H9 (cell line): ENCODE measurements around the gene SERPINB10. TPM values are rescaled to one million over a fixed set of nuclear protein-coding genes. Genes with fewer than 3 reads are reported as not detected.

Experiments
- DNase-seq: peaks from one replicate; pipeline ENCODE4 v3.0.0-alpha.2; 2017
- H2AFZ ChIP-seq: one replicate; pipeline ENCODE4 v1.6.1; 2013; ENCODE audit warnings: mild to moderate bottlenecking, low read length, control low read depth, moderate library complexity
- H2AK5ac ChIP-seq: 2 replicates; pipeline ENCODE4 v1.6.1; 2013; ENCODE audit warnings: low read length, control low read depth, mixed read lengths; ENCODE audit not compliant: insufficient read length
- H2BK120ac ChIP-seq: one replicate; pipeline ENCODE4 v1.6.1; 2013; ENCODE audit warnings: low read depth, mild to moderate bottlenecking, low read length, control low read depth, inconsistent platforms; ENCODE audit not compliant: poor library complexity, severe bottlenecking
- H2BK12ac ChIP-seq: 2 replicates; pipeline ENCODE4 v1.6.1; 2013; ENCODE audit warnings: low read length, control low read depth, mixed read lengths, low read depth; ENCODE audit not compliant: insufficient read length
- H2BK15ac ChIP-seq: 2 replicates; pipeline ENCODE4 v1.6.1; 2013; ENCODE audit warnings: low read depth, low read length, control low read depth
- H2BK20ac ChIP-seq: one replicate; pipeline ENCODE4 v1.6.1; 2013; ENCODE audit warnings: low read depth, mild to moderate bottlenecking, low read length, control low read depth, inconsistent platforms; ENCODE audit not compliant: poor library complexity, severe bottlenecking
- H2BK5ac ChIP-seq: 2 replicates; pipeline ENCODE4 v1.6.1; 2013; ENCODE audit warnings: low read length, control low read depth, mixed read lengths; ENCODE audit not compliant: insufficient read length
- H3K14ac ChIP-seq: 2 replicates; pipeline ENCODE4 v1.6.1; 2013; ENCODE audit warnings: low read length, control low read depth; ENCODE audit not compliant: insufficient read depth
- H3K18ac ChIP-seq: 2 replicates; pipeline ENCODE4 v1.6.1; 2013; ENCODE audit warnings: low read depth, mild to moderate bottlenecking, mixed read lengths, low read length, control low read depth; ENCODE audit not compliant: insufficient read length
- H3K23ac ChIP-seq: 2 replicates; pipeline ENCODE4 v1.6.1; 2013; ENCODE audit warnings: low read length, control low read depth, mixed read lengths, low read depth; ENCODE audit not compliant: insufficient read length
- H3K23me2 ChIP-seq: 2 replicates; pipeline ENCODE4 v1.6.1; 2013; ENCODE audit warnings: low read depth, mild to moderate bottlenecking, mixed read lengths, low read length, control low read depth; ENCODE audit not compliant: insufficient read length, poor library complexity, severe bottlenecking
- H3K27ac ChIP-seq: 2 replicates; pipeline ENCODE4 v1.5.1; 2013; ENCODE audit warnings: low read length, control low read depth, mixed read lengths, low read depth; ENCODE audit not compliant: insufficient read length
- H3K27me3 ChIP-seq: 2 replicates; pipeline ENCODE4 v1.6.1; 2013; ENCODE audit warnings: low read length, control low read depth, inconsistent platforms; ENCODE audit not compliant: insufficient read depth
- H3K4ac ChIP-seq: 2 replicates; pipeline ENCODE4 v1.6.1; 2013; ENCODE audit warnings: low read depth, mild to moderate bottlenecking, control low read depth, inconsistent platforms, low read length, moderate library complexity
- H3K4me1 ChIP-seq: 2 replicates; pipeline ENCODE4 v1.6.1; 2013; ENCODE audit warnings: low read length, control low read depth, inconsistent platforms; ENCODE audit not compliant: insufficient read depth
- H3K4me2 ChIP-seq: 2 replicates; pipeline ENCODE4 v1.6.1; 2013; ENCODE audit warnings: low read length, control low read depth, mixed read lengths; ENCODE audit not compliant: insufficient read length, insufficient read depth
- H3K56ac ChIP-seq: 2 replicates; pipeline ENCODE4 v1.6.1; 2013; ENCODE audit warnings: low read depth, mild to moderate bottlenecking, mixed read lengths, low read length, control low read depth; ENCODE audit not compliant: insufficient read length
- H3K79me1 ChIP-seq: 2 replicates; pipeline ENCODE4 v1.6.1; 2013; ENCODE audit warnings: low read depth, mild to moderate bottlenecking, moderate library complexity, low read length, control low read depth, inconsistent platforms; ENCODE audit not compliant: insufficient read depth, poor library complexity, severe bottlenecking
- H3K79me2 ChIP-seq: 2 replicates; pipeline ENCODE4 v1.6.1; 2013; ENCODE audit warnings: low read length, control low read depth, inconsistent platforms; ENCODE audit not compliant: insufficient read depth
- H3K9ac ChIP-seq: 2 replicates; pipeline ENCODE4 v1.6.1; 2013; ENCODE audit warnings: low read length, control low read depth, mixed read lengths; ENCODE audit not compliant: insufficient read length; ENCODE audit errors: extremely low read depth
- H3K9me3 ChIP-seq: one replicate; pipeline ENCODE4 v1.6.1; 2013; ENCODE audit warnings: low read depth, low read length, inconsistent platforms; ENCODE audit not compliant: control insufficient read depth
- H3T11ph ChIP-seq: one replicate; pipeline ENCODE4 v1.6.1; 2013; ENCODE audit warnings: mild to moderate bottlenecking, low read length, control low read depth, inconsistent platforms
- H4K20me1 ChIP-seq: one replicate; pipeline ENCODE4 v1.6.1; 2013; ENCODE audit not compliant: control insufficient read depth, insufficient read length, insufficient read depth
- H4K5ac ChIP-seq: 2 replicates; pipeline ENCODE4 v1.6.1; 2013; ENCODE audit warnings: low read depth, mild to moderate bottlenecking, mixed read lengths, low read length, control low read depth; ENCODE audit not compliant: insufficient read length
- H4K8ac ChIP-seq: replicated peaks from 2 replicates; pipeline ENCODE4 v1.6.1; 2013; ENCODE audit warnings: low read length, control low read depth, mixed read lengths, low read depth; ENCODE audit not compliant: insufficient read length
- H4K91ac ChIP-seq: 2 replicates; pipeline ENCODE4 v1.6.1; 2013; ENCODE audit warnings: low read depth, mild to moderate bottlenecking, moderate library complexity, mixed read lengths, low read length, control low read depth; ENCODE audit not compliant: insufficient read length
- H3K27ac Mint-ChIP-seq, 3 experiments: 2 replicates in 2 of 3; 3 replicates in 1 of 3; pipeline ENCODE4 v1.8.0; 2020 to 2021; ENCODE audit warnings: mixed read lengths in 3 of 3, mild to moderate bottlenecking in 1 of 3, moderate library complexity in 1 of 3
- H3K27me3 Mint-ChIP-seq: 2 replicates; pipeline ENCODE4 v1.8.0; 2021; ENCODE audit warnings: low read depth, mild to moderate bottlenecking, moderate library complexity, mixed read lengths
- H3K36me3 Mint-ChIP-seq, 3 experiments: 2 replicates in 2 of 3; 3 replicates in 1 of 3; pipeline ENCODE4 v1.8.0; 2020 to 2021; ENCODE audit warnings: low read depth in 3 of 3, mixed read lengths in 3 of 3; ENCODE audit not compliant: insufficient read depth in 1 of 3
- H3K4me1 Mint-ChIP-seq, 2 experiments: 2 replicates each; pipeline ENCODE4 v1.8.0; 2020; ENCODE audit warnings: mixed read lengths in 2 of 2
- H3K4me3 Mint-ChIP-seq, 2 experiments: 2 replicates in 1 of 2; 3 replicates in 1 of 2; pipeline ENCODE4 v1.8.0; 2020 to 2021; ENCODE audit warnings: mild to moderate bottlenecking in 2 of 2, mixed read lengths in 2 of 2, moderate library complexity in 1 of 2
- H3K9me3 Mint-ChIP-seq, 2 experiments: 2 replicates in 1 of 2; 3 replicates in 1 of 2; pipeline ENCODE4 v1.8.0; 2020; ENCODE audit warnings: mild to moderate bottlenecking in 2 of 2, mixed read lengths in 2 of 2, moderate library complexity in 1 of 2
- CTCF ChIP-seq: fragments of 200-600 bp; sonication (generic); conservative IDR thresholded peaks from 3 replicates; pipeline ENCODE4 v1.8.0; 2021; ENCODE audit warnings: antibody characterized with exemption, mild to moderate bottlenecking
- WGBS: extraction: QIAGEN DNeasy Blood & Tissue Kit; methylation state at CpG from one replicate; pipeline ENCODE4 v1.1.7; 2013; ENCODE audit warnings: missing lambda C conversion rate, low lambda C conversion rate, mixed read lengths; ENCODE audit not compliant: insufficient read length; ENCODE audit errors: extremely low coverage; 5-methylcytosine and 5-hydroxymethylcytosine counted together
- total RNA-seq: library from RNA; stranded (reverse); gene quantifications from 2 replicates; pipeline ENCODE4 v1.2.1, GENCODE V29; 2021

Gene SERPINB10
- total RNA-seq, 1 experiment from 2014 or later, result not detected

GRCh38 chr18:63906056-63906455 is 1.7 kb upstream of the SERPINB10 start:
- no peak overlapping the region for H2BK20ac ChIP-seq
- no peaks in the 10 kb centered on the region for H3K23me2 ChIP-seq
- no peak overlapping the region for H2AFZ ChIP-seq
- no peak for DNase-seq
- H4K8ac ChIP-seq, result no peak overlapping the region
- no peaks in the 10 kb centered on the region for H4K20me1 ChIP-seq
- Mint-ChIP-seq H3K4me1 (peaks cover 7 to 11% of the 10 kb centered on the region in 2 experiments), H3K27me3 (peaks cover 1% of the 10 kb centered on the region; the same call in 1 of the 2 replicates), H3K27ac (no peak overlapping the region), H3K36me3 (peaks cover 0 to 8% (median 0%) of the 10 kb centered on the region in 3 experiments; a peak in 4 of 7 replicates), H3K4me3 (no peak overlapping the region), H3K9me3 (peaks cover 0 to 11% of the 10 kb centered on the region in 2 experiments; a peak in 4 of 5 replicates)
- WGBS, result no CpG with 5 or more reads among the region's 1 CpG
- H3K9me3 ChIP-seq, result no peaks in the 10 kb centered on the region
- no peak overlapping the region for H2BK120ac ChIP-seq
- H3K79me2 ChIP-seq, result no peaks in the 10 kb centered on the region
- no peak overlapping the region for H2BK5ac ChIP-seq
- H3K4me2 ChIP-seq, result no peak overlapping the region
- H2BK12ac ChIP-seq, result no peak overlapping the region
- no peak overlapping the region for H3K14ac ChIP-seq
- H3K56ac ChIP-seq, result no peak overlapping the region
- no peak overlapping the region for H3T11ph ChIP-seq
- H4K91ac ChIP-seq, result no peak overlapping the region
- H3K27me3 ChIP-seq, result no peaks in the 10 kb centered on the region
- no peak overlapping the region for H3K23ac ChIP-seq
- no peak overlapping the region for H2BK15ac ChIP-seq
- no peak overlapping the region for H4K5ac ChIP-seq
- H3K4ac ChIP-seq, result no peak overlapping the region
- H3K4me1 ChIP-seq, result no peaks in the 10 kb centered on the region
- H3K79me1 ChIP-seq, result no peaks in the 10 kb centered on the region
- no peak overlapping the region for H2AK5ac ChIP-seq
- no peak for TF ChIP-seq CTCF
- H3K27ac ChIP-seq, result no peak overlapping the region
- H3K18ac ChIP-seq, result no peak overlapping the region
- no peak overlapping the region for H3K9ac ChIP-seq
